NCI-H748 (cell line): Measurements from ENCODE around the gene NDEL1.

Source experiments
- DNase-seq: peaks from one replicate; lab custom pipeline; 2025; ENCODE audit not compliant: unreplicated experiment; lab: John Stamatoyannopoulos, UW

NDEL1 gene

DNA sequence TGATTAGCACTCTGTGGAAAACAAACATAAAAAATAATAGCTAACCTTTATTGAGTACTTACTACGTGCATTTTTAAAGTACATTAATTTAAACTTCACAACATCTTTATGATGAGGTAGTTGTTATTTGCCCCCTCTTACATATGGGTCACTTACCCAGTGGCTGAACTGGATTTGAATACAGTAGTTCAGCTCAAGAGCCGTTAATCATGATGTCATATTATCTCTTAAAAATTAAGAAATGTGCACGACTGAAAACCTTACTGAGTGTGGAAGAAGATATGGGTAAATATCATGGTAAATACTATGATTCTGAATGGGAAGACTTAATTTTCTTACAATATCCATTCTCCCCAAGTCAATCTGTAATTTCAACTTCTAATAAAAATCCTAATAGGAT, 17.6 kb downstream of the NDEL1 start:
- DNase-seq: no peak

DNA sequence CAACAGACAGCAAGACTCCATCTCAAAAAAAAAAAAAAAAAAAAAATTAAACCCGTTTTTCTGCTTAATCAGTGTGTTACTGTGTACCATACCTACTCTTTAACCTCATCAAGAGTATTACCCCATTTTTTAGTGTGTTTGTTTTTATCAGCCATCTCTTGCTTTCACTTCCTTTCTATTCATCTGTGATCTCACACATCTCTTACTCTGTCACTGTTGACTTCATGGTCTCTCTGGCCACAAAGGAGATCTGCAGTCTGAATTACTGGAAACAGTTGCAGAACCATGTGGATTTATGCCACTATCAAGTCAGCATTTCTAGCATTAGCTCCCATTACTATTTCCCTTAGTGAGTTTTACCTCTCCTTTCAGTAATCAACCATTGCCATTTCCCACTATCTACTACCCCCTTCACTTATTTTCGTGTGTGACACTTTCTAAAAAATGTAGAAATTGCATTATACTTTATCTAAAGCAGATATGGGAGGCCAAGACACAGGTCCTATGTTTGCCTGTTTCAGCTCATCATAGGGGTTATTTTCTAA, 20.1 kb downstream of the NDEL1 start:
- DNase-seq: no peak

DNA sequence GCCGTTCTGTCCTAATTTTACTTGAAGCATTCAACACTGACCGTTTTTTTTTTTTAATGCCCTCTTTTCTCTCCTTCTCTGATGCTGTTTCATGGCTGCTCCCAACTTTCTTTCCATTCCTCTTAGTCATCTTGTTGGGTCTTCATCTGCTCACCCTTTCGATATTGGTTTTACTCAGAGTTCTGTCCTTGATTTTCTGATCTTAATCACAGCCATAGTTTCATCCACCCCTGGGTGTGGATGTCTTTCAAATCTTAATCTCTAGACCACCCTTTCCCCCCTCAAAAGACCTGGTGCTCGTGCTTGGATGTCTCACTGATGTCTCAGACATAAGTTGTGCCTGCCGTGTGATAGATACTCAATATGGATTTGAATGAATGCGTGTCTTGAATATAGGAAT, 22.4 kb downstream of the NDEL1 start:
- no peak for DNase-seq

DNA sequence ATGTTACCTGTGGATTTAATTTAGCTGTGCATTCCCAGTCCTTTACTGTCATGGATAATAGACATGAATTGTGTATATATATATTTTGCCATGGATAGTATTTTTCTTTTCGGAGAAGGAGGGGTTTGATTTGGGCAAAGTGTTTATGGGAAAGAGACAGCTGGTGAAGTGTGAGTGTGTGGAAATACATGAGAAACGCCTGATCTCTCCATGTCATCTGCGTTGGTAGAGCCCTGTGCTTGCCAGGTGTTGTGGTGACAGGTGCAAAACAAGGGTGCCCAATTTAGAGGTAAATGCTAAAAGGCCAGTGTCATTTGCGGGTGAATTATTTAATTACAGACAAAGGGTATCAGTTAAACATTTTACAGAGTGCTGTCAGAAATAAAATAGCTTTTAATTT, 23.4 kb downstream of the NDEL1 start:
- peak; percentile 81 for DNase-seq

DNA sequence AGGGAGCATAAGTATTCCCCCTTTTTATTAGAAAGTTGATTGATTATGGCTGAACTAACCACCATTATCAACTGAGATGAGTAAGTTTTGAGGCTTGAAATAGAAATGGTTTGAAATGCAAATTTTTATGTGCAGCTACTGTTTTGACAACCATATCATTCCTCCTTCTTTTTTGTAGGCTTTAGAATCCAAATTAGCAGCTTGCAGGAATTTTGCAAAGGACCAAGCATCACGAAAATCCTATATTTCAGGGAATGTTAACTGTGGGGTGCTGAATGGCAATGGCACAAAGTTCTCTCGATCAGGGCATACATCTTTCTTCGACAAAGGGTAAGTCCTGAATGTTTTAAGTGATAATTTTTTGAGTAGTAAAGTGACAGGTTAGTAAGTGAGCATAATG, 24.1 kb downstream of the NDEL1 start:
- no peak for DNase-seq

DNA sequence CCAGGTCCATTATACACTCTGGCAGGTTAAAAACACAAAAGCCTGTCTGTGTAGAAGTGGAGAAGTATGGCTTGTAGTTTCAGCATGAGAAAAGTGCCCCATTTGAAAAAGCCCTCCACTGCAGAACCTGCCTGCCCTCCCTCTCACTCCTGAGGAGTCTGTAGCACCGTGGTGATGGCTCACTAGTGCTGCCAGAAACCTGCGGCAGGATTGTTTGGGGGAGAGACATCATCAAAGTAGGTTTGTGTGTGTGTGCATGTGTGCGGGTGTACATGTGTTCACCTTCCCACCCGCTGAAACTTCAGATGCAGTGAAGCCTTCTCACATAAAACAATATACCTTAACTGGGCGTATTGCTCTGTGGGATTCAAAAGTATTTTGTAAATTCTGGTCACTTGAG, 26.9 kb downstream of the NDEL1 start:
- DNase-seq: no peak

DNA sequence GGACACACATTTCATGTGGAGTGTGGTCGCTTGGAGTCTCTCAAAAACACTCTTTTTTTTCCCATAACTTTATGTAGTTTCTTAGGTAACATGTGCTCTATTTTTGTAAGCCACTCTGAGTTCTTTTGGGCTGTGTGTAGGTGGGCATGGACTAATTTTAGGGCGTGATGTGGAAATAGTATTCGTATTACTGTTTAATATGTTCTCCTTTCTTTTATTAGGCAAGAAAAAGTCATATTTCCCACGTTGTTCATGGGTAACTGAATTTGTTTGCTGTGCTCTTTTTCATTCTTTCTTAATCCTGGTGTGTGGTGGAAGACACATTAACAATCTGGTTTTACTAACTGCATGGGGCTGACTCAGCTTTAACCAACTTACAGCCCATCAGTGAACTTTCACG, 27.4 kb downstream of the NDEL1 start:
- DNase-seq: no peak

DNA sequence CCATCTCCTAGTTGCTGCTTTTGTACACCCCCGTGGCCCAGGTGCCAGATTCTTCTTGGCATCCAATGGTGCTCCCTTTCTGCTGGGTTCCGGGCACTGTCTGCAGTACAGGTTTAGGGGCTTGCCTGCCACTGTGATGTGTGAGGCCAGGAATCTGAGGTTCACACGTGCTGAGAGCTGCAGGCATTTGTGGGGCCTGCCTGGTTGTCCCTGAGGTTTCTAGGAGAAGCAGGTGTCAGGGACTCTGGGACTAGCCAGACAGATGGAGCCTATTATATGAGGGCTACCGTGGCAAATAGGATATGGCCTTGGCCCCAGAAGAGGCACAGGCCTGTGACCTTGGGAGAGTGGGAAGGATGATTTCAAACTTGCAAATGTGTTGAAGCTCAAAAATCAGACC, 29.3 kb downstream of the NDEL1 start:
- DNase-seq: no peak

DNA sequence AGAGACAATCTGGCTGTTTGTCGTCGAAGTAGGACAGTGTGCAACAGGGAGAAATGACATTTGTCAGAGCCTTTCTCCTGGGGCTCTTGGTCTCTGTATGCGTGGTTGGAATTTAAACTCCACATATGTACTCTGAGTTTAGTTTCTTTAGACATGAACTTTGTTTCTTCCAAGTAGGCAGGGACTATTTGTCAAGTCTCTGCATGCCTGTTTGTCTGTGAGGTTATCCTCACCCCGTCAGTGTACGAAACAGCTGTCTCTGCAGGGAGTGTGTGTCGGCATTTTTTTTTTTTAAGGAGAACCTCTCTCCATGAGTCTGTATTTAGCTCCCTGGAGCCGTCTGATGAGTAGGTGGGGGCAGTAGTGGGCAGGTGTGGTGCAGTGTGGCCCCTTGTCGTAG, 29.7 kb downstream of the NDEL1 start:
- no peak for DNase-seq

DNA sequence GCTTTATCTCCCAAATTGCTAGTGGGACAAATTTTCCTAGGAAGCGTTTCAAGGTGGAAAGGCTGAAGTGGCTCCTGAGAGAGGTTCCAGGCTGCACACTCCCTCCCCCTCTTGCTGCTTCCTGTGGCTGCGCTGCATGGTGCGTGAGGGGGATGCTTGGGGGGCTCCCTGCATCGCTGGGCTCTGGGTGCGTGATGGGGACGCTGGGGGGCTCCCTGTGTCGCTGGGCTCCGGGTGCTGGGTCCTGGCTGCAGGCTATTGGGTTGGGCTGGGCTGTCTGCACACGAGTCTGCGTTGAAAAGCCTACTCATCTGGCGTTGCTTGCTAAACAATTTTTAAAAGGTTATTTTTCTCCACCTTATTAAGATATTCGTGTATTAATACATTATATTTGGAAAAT, 30.1 kb downstream of the NDEL1 start:
- DNase-seq: no peak

DNA sequence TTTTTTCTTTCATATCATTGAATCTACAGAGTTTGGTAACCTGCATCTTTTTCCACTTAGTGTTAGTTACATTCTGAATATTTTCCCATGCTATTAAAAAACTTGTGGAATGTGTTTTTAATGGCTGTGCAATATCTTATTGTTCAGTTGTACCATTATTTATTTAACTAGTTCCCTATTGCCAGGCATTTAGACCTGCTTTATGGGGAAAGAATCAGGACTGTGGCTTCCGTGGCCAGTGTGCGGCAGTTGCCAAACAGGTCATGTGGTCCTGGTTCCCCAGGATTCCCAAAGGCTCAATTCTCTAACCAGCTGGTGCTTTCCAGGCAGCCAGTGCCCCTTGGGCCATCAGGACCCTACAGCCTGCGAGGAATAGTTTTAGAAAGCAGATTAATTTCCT, 30.8 kb downstream of the NDEL1 start:
- DNase-seq: no peak

DNA sequence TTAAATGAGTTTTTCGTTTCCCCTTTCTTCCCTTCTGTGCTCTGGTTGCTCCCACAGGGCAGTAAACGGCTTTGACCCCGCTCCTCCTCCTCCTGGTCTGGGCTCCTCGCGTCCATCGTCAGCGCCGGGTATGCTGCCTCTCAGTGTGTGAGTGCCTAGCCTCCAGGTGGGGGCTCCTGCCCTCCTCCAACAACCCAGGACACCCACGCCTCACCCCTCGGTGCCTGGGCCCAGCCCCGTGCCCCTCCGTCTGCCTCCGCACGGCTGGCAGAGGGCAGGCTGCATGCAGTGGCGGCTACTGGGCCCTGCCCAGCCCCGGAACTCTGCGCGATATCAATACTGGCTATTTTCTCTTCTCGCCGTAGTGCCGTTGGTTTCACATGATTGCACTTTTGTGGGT, 31.2 kb downstream of the NDEL1 start:
- no peak for DNase-seq

DNA sequence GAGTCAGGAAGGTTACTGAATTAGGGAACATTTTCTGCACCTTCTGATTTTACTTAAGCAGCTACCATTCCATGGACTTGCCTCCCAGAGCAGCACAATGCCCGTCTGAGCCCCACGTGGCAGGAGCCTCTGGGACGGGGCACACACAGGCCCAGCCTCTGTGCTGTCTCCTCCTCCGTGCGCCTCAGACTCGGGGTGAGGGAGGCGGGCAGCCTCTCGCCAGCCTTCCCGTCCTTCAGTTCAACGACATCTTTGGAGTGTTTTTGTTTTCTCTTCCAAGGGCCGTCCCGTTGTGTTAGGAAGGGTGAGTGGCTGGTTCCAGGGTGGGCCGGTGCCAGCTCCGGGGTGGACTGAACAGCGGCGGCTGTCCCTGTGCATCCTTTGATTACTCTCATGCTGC, 31.8 kb downstream of the NDEL1 start:
- no peak for DNase-seq

DNA sequence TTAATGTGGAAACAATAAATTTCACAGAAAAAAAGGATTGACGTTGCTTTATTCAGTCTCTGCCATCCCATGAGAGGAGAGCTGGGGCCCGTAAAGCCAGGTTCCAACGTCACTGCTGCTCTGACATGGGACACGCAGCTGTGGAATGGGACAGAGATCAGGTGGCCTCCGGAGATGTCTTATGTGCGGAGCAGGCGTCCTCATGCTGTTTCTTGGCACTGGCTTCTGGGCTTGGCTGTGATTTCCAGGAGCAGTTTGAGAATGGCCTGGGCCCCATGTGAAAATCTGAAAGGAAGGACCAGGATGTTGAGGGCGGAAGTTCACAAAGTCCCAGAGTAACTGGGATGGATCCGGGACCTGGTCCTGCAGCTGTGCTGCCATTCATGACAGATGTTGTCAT, 32.4 kb downstream of the NDEL1 start:
- no peak for DNase-seq

DNA sequence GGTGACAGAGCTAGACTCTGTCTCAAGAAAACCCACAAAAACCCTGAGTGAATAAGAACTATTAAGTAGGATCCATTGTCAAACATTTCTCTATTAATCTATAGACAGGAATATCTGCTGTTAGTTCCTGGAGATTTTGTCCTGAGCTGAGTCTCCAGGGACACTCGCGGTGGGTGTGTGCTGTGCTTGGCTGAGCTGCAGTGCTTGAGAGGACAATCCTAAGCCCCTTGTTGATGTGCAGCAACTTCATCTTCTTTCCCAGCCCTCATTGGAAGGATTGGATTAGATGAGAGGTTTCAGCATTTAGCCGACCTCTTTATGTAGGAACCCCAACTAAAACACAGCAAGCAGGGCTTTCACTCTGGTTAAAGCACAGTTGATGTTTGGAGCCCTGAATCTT, 33.3 kb downstream of the NDEL1 start:
- DNase-seq: no peak

DNA sequence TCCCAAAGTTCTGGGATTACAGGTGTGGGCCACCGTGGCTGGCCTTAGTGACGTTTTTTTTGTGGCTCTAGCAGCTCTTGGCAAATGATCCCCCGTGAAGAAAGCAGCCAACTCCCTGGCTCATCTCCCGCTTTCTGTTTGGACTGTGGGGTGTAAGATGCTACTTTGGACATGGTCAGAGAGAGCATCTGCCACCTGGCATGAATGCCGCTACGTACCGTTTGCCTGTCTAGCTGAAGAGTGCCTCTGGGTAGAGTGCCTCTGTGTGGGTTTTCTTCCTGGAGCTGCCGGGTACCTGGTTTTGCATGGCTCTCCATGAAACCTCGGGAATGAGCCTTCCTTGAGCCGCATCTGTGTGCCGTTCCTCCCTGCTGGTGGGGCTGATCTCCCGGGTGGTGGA, 34.3 kb downstream of the NDEL1 start:
- DNase-seq: no peak

DNA sequence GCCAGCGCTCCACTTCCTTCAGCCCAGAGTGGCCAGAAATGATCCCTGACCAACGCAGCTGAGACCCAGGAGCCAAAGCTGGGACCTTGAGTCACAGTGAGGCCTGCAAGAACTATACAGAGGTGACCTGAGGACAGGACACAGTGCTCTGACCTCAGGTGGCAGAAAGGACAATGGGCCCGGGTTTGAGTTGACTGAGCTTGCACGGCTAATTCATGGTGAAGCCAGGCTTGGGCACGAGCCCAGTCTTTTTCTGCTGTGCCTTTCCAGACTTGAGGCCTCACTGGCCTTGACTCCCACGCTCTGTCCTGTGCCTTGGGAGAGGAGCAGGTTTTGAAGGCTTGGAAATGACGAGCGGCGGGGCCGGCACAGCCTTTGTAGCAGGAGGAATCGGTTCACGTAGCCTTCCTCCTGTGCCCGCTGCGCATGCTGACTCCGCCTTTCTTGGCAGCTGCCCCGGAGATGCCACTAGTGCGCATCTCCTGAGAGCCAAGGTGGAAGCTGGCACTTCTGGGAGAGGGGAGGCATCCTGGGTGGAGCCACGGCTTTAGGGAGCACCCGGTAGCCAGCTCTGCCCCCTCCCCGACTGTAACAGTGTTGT, 34.9 kb downstream of the NDEL1 start:
- no peak for DNase-seq

DNA sequence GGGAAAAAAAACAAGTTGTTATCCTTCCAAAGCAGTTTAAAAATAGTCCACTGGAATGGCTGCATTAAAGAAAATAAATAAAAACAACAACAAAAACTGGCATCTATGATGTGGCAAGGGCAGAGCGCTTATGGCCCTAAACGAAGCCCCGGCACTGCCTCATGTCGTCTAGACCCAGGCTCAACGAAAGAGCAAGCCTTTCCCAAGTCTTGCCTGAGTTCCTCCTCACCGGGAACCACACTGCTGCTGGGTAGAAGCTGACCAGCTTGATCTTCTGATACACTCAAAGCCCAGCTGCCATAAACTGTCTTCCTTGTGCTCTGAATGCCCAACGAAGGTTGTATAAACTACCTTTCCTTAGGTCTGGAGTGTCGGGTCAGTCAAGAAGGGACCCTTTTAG, 37.0 kb downstream of the NDEL1 start:
- DNase-seq: no peak

DNA sequence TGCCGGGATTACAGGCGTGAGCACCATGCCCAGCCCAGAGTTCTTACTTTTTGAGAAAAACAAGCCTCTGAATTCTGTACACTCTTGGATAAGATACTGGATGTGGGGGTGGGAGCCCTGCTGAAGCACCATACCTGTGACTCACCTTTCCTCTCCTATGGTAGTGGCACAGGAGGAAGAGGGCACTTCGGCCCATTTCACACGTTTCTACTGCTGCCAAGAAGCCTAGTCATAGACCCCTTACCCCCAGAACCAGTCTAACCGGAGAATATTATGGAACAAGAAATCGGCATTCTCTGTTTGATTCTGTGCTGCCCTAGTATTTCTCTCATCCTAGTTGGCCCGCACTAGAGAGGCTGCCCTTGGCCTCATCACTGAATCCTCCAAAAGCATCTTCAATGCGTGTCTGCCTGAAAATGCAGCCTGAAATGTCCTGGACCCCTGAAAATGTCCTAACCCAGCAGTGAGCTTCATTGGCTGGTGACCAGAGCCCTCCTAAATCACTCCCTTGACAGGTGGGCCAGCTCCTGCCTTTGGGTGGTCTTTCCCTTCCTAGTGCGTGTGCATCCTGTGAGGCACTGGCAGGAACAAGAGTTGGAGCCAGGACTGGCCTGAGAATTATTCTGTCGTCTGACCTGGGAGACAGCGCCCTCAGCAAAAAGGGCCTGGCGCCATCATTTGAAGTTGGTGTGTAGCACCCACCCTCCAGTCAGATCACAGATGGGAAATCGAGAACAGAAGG, 37.9 kb downstream of the NDEL1 start:
- no peak for DNase-seq

DNA sequence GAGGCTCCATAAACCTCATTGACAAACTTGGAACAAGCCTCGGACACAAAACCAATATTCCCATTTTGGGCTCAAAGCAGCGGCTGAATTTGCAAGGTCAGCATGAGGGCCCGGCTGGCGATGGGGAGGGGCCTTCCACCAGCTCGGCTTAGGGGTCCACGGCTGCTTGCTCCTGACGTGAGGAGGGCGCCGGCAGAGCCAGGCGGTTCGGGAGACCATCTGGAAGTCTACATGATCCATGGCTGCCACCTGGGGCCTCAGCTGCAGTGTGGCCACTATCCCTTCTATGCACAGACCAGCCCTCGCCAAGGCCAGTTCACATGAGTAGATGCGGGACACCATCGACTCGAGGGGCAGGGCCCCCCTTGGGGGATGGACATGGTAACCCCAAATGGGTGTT, 39.1 kb downstream of the NDEL1 start:
- DNase-seq: no peak

DNA sequence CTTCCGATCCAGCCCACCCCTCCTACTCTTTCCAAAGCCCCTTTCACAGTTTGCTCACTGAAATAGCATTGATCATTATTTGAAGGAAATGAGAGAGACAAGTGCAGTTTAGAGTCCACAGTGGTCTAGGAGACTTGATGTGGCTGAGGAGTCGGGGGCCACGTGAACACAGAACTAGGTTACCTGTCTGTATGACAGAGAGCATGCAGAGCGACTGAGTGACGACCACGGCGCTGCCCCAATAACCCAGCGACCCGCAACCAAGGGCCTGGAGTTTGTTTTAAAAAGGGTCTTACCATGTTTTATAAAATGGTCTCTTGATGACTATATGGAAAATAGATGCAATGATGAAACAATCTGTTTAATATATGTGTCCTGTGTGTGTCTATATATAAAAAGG, 39.5 kb downstream of the NDEL1 start:
- no peak for DNase-seq

DNA sequence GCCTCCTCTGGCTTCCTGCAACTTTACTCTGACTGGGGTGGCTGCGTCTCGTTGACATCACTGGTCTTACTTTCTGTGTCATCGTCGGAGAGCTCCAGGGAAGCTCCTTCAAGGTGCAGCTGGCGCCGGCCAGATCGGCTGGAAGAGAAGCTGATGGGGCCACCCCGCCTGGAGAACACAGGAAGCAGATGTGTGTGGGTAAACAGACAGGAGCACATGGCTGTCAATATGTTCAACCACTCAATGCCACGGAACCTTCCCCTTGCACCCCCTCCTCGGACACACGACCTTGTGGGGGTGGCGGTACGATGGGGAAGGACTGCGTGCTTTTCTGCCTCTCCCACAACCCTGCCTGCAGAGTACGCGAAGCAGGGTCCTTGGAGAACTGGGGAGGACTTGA, 40.1 kb downstream of the NDEL1 start:
- DNase-seq: no peak

DNA sequence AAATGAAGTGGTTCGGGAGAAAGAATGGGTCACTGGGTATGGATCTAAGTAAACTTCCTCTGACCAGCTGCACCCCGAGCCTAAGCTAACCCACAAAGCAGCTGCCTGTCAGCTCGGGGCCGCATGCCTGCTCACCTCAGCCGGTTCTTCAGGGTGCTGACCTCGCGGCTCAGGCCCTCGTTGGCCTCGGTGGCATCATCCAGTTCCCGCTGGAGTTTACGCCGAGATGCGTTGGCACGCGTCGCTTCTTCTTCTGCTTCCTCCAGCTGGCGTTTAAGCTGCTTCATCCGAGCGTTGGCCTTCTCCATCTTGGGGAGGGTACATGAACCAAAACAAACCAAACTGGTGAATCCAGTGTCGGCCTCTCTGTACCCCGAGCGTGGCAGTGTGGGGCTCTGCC, 41.1 kb downstream of the NDEL1 start:
- no peak for DNase-seq
